ENCODE results near the gene F2RL2.

F2RL2 gene

GRCh38 chr5:76600716-76601115 is 22.5 kb downstream of the F2RL2 start:
- no peaks in the 10 kb centered on the region for H3K9me3 ChIP-seq (ENCODE audit: control insufficient read depth, insufficient read depth, low read length)
- no peaks in the 10 kb centered on the region; the same call in 1 of the 2 replicates for H3F3A ChIP-seq (ENCODE audit: control insufficient read depth, insufficient read depth)
- no peaks in the 10 kb centered on the region for H3K27me3 ChIP-seq (ENCODE audit: control insufficient read depth, low read length)
- no peaks in the 10 kb centered on the region for H4K20me1 ChIP-seq (ENCODE audit: control insufficient read depth, insufficient read depth, low read depth, low read length)
- H3K4me2 ChIP-seq (ENCODE audit: low read length): no peak overlapping the region
- no peaks in the 10 kb centered on the region for H3K4me1 ChIP-seq (ENCODE audit: control insufficient read depth, low read length)
- no peak overlapping the region for H3K4me3 ChIP-seq (ENCODE audit: low read length)
- H3K27ac ChIP-seq (ENCODE audit: low read depth, low read length): no peak overlapping the region
- TF ChIP-seq EZH2phosphoT487 (IDR thresholded peaks at IDR 0.05; ENCODE audit: borderline replicate concordance, low read length) (no peak), CTCF (IDR thresholded peaks at IDR 0.05; ENCODE audit: low read depth, low read length, poor library complexity, severe bottlenecking) (no peak)
- H3K79me2 ChIP-seq (ENCODE audit: control insufficient read depth, low read length): no peaks in the 10 kb centered on the region
- peaks cover 32% of the 10 kb centered on the region for H3K36me3 ChIP-seq (ENCODE audit: control insufficient read depth, low read length)
- no peaks in the 10 kb centered on the region for H3K9me2 ChIP-seq (replicated peaks; ENCODE audit: control insufficient read depth, low read length)

- no peaks in the 10 kb centered on the region for H3K27me3 ChIP-seq (ENCODE audit: control insufficient read depth, low read length)
- H3K79me2 ChIP-seq (ENCODE audit: control insufficient read depth, low read length): no peaks in the 10 kb centered on the region
- no peaks in the 10 kb centered on the region for H4K20me1 ChIP-seq (ENCODE audit: control insufficient read depth, insufficient read depth, low read depth, low read length)
- no peak overlapping the region for H3K4me3 ChIP-seq (ENCODE audit: low read length)
- no peaks in the 10 kb centered on the region for H3K9me3 ChIP-seq (ENCODE audit: control insufficient read depth, insufficient read depth, low read length)
- H3K9me2 ChIP-seq (replicated peaks; ENCODE audit: control insufficient read depth, low read length): no peaks in the 10 kb centered on the region
- TF ChIP-seq EZH2phosphoT487 (IDR thresholded peaks at IDR 0.05; ENCODE audit: borderline replicate concordance, low read length) (no peak), CTCF (IDR thresholded peaks at IDR 0.05; ENCODE audit: low read depth, low read length, poor library complexity, severe bottlenecking) (no peak)
- no peaks in the 10 kb centered on the region for H3K4me1 ChIP-seq (ENCODE audit: control insufficient read depth, low read length)
- H3K27ac ChIP-seq (ENCODE audit: low read depth, low read length): no peak overlapping the region
- no peaks in the 10 kb centered on the region; the same call in 1 of the 2 replicates for H3F3A ChIP-seq (ENCODE audit: control insufficient read depth, insufficient read depth)
- H3K4me2 ChIP-seq (ENCODE audit: low read length): no peak overlapping the region
- peaks cover 30% of the 10 kb centered on the region for H3K36me3 ChIP-seq (ENCODE audit: control insufficient read depth, low read length)
Measured at GRCh38 chr5:76598531-76598930, 24.7 kb downstream of the F2RL2 start.

GRCh38 chr5:76595755-76596481 is 27.3 kb downstream of the F2RL2 start:
- H3K27ac ChIP-seq (ENCODE audit: low read depth, low read length): no peak overlapping the region
- H3K9me2 ChIP-seq (replicated peaks; ENCODE audit: control insufficient read depth, low read length): no peaks in the 10 kb centered on the region
- no peaks in the 10 kb centered on the region for H3K9me3 ChIP-seq (ENCODE audit: control insufficient read depth, insufficient read depth, low read length)
- no peaks in the 10 kb centered on the region for H3K27me3 ChIP-seq (ENCODE audit: control insufficient read depth, low read length)
- peaks cover 15% of the 10 kb centered on the region for H3K36me3 ChIP-seq (ENCODE audit: control insufficient read depth, low read length)
- no peak overlapping the region for H3K4me2 ChIP-seq (ENCODE audit: low read length)
- H3F3A ChIP-seq (ENCODE audit: control insufficient read depth, insufficient read depth): no peaks in the 10 kb centered on the region; the same call in 1 of the 2 replicates
- no peaks in the 10 kb centered on the region for H4K20me1 ChIP-seq (ENCODE audit: control insufficient read depth, insufficient read depth, low read depth, low read length)
- TF ChIP-seq CTCF (IDR thresholded peaks at IDR 0.05; ENCODE audit: low read depth, low read length, poor library complexity, severe bottlenecking) (no peak), EZH2phosphoT487 (IDR thresholded peaks at IDR 0.05; ENCODE audit: borderline replicate concordance, low read length) (no peak)
- no peaks in the 10 kb centered on the region for H3K79me2 ChIP-seq (ENCODE audit: control insufficient read depth, low read length)
- no peaks in the 10 kb centered on the region for H3K4me1 ChIP-seq (ENCODE audit: control insufficient read depth, low read length)
- no peak overlapping the region for H3K4me3 ChIP-seq (ENCODE audit: low read length)
